Hematopoietic multipotent progenitor cell treated with erythropoietin and hydrocortisone succinate and interleukin-3 and kit ligand, for 6 days (in vitro differentiated cells): ENCODE data around the gene KIF4B.
"Not testable (repeated sequence)": the region's sequence is repeated elsewhere in the genome, so short reads cannot be mapped to it uniquely, and the experiment has no call there.

Source experiments
- DNase-seq: peaks from one replicate; pipeline ENCODE4 v3.0.0-alpha.2; 2015

The KIF4B gene

DNA sequence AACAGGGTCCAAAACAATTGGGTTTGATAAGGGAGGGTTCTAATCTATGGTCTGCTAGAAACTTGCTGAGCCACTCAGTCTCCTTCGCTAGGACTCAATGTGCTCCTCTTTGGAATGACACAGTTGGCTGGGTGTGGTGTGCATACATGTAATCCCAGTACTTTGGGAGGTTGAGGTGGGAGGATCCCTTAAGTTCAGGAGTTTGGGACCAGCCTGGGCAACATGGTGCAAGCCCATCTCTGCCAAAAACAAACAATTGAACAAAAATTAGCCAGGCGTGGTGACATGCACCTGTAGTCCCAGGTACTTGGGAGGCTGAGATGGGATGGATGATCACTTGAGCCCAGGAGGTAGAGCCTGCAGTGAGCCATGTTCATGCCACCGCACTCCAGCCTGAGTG is 2.7 kb upstream of the KIF4B start:
- DNase-seq: no peak

DNA sequence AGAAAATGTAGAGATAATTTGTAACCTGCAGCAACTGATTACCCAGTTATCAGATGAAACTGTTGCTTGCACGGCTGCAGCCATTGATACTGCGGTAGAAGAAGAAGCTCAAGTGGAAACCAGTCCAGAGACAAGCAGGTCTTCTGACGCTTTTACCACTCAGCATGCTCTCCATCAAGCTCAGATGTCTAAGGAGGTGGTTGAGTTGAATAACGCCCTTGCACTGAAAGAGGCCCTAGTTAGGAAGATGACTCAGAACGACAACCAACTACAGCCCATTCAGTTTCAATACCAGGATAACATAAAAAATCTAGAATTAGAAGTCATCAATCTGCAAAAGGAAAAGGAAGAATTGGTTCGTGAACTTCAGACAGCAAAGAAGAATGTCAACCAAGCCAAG is 1.7 kb downstream of the KIF4B start:
- no peak for DNase-seq

DNA sequence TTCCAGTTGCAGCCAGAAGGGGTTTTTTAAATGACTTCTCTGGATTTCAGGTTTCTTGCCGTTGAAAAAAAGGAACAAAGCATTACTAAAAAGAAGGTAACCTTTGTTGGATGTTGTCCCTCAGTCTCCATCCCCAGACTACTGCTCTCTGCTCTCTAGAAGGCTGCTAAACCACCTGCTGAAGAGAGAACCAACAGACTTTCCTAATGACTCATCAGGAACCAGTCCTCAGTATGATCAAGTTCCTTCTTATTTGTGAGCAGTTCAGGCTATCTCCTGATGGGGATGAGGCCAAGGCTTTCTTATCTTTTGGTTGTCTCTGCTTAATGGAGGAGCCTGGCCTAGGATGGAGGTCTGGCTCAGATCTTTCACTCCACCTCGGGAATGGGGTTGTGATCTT is 4.1 kb downstream of the KIF4B start:
- peak; percentile 53 for DNase-seq

DNA sequence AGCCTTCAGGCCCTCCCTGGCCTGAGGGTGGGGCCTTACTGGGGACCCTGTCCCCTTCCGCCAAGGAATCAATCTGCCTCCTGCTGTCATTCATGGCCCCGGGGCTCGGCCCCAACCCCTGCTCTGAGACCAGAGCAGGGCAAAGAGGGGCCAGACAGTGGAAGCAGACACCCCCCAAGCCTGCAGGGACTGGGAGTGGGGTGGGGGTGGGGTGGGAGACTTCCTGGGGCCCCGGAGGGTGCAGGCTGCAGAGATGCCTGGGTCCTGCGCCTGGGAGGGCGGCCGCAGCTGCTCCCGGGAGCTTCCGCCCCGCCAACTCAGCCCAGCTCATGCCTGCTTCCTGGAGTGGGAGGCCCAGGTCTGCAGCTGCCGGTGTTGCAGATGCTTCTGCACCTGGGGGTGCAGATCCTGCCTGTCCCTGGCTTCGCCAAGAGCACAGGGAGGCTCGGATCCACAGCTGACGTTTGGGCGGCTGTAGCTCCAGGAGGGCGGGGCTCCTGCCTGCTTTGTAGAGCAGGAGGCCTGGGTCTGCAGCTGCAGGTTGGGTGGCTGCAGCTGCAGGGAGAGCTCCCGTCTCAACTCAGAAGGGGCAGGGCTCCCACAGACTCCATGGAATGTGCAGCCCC is 6.2 kb downstream of the KIF4B start:
- DNase-seq: no peak

DNA sequence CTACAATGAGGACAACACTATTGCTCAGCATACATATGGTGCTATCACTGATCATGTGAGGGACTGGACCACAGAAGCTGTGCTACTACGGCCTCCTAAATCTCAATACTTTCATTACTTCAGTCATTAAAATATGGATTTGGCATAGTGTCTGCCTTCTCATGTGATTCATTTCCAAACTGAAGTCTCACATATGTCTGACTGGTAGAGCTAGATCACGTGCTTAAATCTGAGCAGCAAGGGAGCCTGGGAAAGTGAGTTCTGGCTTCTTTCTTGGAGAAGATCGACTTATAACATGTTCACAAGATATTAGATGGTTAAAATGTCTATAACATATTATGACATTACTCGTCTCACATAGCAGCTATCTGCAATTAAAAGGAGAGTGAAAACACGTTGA is 8.3 kb downstream of the KIF4B start:
- no peak for DNase-seq

DNA sequence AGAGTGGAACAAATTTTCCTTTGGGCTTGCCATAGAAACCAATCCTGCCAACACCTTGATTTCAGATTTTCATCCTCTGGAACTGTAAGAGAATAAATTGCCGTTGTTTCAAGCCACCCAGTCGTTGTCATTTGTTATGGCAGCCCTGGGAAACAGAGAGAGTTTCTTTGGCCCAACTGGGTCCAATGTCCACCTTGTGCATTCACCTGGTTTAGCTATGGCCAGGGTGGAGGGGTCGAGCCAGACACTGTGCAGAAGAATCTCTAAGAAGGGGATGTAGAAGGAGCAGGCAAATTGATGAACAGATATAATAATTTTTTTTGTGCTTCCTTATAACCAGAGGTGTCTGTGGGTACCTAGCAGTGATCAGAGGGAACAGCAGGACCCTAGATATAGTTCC is 9.8 kb downstream of the KIF4B start:
- DNase-seq: no peak

DNA sequence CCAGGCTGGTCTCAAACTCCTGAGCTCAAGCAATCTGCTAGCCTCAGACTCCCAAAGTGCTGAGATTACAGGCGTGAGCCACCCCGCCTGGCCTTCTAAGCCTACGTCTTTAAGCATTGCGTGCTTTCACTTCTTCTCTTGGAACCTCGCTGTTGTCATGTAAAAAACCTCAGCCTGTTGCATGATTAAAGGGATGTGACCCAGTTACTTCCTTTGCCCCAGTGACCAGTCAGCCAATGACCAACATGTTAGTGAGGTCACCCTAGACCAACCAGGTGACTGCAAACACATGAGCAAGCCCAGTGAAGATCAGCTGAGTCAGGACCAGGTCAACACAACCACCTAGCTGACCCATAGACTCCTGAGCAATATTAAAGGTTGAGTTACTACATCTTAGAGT is 10.5 kb downstream of the KIF4B start:
- no peak for DNase-seq

DNA sequence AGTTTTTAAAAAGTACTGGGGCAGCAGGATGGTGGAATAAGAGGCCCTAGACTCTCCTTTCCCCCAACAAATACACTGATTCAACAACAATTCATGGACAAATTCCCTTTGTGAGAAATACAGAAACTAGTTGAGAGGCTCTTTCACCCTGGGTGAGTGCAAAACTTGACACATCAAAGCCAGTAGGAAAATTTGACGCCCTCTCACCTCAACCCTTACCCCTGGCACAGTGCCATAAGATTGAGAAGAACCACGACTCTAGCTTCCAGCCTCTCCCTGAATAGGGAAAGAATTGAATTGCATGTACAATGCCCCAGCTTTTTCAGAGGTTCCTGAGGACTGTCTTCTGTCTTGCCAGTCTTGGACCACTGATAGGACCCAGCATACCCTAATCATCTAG is 12.3 kb downstream of the KIF4B start:
- DNase-seq: peak; percentile 55

DNA sequence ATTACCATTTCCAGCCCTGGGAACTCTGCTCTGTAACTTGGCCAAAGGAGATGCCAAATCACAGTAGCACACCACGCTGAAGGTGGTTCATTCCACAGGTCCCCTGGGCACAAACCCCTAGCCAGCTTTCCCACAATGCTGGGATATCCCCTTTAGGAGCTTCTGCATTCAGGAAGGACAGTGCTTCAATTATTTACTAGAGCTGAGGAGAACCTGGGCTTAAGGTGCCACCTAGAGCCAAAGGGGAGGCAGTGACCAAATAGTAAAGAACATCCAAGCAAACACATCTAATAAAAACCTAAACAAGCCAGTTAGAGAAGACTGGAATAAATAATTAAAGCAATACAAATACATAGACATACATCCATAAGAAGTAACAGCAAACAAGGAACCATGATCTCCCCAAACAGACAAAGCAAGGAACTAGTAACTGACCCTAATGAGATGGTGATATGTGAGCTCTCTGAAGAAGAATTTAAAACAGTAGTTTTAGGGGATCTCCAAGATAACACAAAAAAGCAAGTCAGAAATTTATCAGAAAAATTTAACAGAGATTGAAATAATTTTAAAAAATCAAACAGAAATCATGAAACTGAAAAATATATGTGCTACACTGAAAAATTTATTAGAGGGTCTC is 14.6 kb downstream of the KIF4B start:
- peak; percentile 53 for DNase-seq

DNA sequence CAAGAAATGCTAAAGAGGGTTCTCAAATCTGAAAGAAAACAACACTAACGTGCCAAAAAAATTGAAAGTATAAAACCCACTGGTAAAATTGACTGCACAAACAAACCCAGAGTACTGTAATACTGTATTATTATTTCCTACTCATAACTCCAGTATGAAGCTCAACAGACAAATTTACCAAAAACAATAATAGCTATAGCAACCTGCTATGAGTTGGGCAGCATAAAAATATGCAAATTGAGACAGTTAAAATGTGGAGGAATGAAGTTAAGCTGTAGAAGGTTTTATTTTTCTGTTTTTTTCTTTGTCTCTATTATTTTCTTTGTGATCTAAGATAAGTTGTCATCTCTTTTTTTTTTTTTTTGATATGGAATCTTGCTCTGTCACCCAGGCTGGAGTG is 15.7 kb downstream of the KIF4B start:
- DNase-seq: no peak

DNA sequence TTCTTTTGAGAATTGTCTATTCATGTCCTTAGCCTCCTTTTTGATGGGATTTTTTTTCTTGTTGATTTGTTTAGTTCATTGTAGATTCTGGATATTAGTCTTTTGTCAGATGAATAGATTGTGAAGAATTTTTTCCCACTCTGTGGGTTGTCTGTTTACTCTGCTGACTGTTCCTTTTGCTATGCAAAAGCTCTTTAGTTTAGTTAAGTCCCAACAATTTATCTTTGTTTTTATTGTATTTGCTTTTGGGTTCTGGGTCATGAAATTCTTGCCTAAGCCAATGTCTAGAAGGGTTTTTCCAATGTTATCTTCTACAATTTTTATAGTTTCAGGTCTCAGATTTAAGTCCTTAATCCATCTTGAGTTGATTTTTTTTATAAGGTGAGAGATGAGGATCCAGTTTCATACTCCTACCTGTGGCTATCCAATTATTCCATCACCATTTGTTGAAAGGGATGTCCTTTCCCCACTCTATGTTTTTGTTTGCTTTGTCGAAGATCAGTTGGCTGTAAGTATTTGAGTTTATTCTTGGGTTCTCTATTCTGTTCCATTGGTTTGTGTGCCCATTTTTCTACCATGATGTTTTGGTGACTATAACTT is 20.7 kb downstream of the KIF4B start:
- not testable (repeated sequence) for DNase-seq

DNA sequence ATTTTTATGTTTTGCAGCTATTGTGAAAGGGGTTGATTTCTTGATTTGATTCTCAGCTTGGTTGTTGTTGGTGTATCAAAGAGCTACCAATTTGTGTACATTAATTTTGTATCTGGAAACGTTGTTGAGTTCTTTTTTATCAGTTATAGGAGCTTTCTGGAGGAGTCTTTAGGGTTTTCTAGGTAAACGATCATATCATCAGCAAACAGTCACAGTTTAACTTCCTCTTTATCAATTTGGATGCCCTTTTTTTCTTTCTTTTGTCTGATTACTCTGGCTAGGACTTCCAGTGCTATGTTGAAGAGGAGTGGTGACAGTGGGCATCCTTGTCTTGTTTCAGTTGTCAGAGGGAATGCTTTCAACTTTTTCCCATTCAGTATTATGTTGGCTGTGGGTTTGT is 21.5 kb downstream of the KIF4B start:
- DNase-seq: peak; percentile 38

DNA sequence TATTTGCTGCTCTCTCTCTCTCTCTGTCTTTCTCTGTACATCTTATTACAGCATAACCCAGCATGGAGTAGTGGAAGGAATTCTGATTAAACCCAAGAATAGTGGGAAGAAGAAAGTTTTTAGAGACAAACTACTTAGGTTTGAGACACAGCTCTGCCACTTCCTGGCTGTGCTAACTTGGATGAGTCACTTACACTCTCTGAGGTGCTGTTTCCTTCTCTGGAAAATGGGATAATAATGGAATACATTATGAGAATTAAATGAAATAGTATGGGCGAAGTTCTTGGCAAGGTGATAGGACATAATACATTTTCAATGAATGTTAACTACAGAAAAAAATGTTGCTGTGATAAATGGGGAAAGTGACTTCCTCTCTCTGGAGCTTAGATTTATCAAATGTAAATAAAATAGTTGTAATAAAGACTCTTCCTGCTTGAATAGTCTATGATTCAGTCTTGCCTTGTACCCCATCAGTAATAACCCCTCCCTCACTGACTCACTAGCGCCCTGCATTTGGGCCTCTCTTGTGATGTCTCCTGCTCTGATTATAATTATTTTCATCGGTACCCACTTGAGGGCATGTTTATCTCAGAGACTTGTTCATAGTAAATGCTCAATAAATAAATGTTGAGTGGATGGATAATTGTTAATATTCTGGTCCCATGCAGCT is 27.6 kb downstream of the KIF4B start:
- DNase-seq: no peak

DNA sequence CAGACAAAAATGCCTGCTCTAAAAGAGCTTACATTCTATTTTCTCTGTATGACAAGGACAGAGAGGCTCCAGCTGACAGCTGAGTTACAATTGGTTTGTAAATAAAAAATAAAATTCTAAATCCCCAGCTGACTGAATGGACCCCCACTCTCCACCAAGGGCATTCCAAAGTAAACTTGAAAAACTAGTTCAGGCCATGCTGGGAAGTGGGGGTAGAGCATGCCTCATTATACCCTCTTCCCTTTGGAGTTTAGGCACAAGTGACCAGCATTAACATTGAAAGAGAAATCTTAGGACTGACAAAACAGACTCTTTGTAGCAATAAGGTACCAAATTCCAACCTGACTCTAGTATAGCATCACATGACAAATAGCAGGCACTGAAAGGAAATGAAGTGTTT is 31.0 kb downstream of the KIF4B start:
- DNase-seq: no peak

DNA sequence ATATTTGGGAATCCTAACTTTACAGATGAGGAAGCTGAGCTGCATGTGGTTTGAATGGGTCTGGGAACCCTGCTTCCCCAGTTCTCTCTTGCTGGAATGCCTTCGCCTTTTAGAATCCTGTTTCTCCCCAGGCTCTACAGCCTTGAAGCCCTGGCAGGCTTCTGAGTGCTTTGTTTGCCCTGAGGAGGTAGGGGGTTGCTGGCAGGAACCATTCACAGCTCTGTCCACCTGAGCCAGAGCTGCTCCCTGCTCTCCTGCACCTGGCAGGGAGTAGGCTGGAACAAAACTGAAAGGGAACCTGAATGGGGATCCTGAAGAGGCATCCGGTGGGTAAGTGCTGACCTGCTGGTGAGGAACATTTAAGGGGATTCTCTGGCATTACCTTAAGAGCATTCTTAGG is 33.0 kb downstream of the KIF4B start:
- no peak for DNase-seq

DNA sequence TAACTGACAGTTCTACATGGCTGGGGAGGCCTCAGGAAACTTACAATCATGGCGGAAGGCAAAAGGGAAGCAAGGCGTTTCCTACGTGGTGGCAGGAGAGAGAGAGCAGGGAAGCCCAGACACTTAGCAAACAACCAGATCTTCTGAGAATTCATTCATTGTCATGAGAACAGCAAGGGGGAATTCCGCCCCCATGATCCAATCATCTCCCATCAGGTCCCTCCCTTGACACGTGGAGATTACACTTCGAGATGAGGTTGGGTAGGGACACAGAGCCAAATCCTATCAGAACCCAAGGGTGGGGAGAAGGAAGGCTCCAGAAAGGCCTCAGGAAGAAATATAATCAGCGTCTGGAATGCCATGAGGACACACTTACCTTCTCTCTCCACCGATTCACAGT is 34.3 kb downstream of the KIF4B start:
- no peak for DNase-seq

DNA sequence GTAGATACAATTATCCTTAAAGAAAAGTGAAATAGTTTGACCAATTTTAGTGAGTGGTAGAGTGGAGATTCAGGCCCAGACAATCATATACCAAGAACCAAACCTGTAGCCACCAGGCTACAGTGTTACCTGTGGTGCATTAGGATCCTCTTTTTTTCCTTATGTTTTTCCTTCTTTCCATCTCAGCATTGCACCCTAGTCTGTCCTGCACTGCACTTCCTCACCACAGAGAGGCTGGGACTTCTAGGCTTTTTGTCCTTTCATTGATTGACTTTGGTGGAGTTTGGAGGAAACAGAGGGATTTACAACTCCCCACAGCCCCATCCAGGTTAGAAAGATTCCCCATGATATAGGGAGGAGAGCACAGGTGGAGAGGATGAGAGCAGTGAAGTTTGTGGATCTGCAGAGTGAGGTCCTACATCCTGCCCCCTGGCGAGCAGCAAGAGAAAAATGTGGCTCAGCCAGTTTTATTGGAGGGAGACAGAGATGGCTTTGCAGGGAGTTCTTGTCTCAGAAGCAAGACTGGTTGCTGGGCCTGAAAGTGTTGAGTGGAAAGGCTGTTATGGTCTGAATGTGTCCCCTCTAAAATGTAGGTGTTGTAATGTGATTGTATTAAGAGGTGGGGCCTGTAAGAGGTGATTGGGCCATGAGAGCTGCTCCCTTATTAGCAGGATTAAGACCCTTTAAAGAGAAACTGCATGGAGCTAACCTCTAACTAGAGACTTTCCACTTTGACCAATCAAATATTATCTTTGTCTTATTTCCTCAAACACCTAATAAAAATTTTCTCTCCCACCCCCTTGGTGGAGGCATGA is 36.2 kb downstream of the KIF4B start:
- DNase-seq: peak; percentile 7

DNA sequence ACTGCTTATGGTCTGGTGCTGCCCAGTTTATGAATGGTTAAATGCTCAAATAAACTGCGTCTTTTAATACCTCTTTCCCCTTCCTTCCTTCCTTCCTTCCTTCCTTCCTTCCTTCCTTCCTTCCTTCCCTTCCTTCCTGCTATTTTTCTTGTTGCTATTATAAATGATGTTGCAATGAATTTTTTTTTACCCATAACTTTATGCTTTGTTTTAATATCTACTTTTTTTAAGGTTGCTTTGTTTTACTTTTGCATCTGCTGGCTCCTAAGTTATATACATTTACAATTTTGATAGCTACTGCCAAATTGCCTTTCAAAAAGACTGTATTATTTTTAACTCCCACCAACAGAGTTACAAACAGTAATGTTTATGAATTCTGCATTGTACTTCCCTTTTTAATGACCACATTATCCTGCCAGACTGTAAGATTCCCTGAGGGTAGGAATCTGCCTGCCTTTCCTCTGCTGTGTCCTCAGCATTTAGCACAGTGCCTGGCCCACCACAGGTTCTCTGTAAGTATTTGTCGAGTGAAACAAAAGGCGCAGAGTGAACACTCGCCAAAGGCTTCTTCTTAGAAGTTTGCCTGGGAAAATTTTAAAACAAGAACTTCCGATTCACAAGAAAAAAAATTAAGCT is 36.9 kb downstream of the KIF4B start:
- DNase-seq: no peak

DNA sequence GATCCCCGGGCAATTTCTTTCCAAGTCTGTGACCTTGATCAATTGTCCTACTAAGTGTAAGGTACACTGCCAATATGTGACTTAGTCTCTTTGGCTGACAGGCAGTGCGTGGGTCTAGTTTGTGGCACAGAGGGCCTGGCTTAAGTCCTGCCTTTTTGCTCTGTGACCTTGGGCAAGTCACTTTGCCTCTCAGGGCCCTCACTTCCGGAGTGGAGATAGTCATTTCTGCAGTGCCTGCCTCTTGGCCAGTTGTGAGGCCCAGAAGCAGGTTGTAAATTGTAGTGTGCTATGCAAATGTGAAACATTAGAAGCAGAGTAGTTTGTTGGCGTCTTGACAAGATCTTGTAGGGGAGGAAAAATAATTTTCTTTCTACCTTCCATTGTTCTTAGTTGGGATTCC is 39.0 kb downstream of the KIF4B start:
- no peak for DNase-seq

DNA sequence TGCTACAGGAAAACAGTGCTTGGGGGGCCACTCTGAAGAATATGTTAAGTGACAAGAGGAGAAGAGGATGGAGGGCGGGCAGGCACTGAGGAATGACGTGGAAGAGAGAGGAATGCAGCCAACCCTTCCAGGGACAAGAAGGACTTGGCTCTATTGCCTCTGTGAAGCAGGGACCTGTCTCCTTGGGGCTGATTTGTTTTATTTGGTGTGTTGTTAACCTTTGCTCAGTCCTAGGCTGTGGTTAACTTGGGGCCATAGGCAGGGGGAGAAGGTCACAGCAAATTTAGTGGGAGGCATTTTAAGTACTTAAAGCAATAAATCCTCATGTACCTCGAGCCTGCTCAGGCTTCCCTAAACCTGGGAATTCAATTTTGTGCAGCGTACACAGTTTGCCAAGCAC is 39.9 kb downstream of the KIF4B start:
- DNase-seq: no peak

DNA sequence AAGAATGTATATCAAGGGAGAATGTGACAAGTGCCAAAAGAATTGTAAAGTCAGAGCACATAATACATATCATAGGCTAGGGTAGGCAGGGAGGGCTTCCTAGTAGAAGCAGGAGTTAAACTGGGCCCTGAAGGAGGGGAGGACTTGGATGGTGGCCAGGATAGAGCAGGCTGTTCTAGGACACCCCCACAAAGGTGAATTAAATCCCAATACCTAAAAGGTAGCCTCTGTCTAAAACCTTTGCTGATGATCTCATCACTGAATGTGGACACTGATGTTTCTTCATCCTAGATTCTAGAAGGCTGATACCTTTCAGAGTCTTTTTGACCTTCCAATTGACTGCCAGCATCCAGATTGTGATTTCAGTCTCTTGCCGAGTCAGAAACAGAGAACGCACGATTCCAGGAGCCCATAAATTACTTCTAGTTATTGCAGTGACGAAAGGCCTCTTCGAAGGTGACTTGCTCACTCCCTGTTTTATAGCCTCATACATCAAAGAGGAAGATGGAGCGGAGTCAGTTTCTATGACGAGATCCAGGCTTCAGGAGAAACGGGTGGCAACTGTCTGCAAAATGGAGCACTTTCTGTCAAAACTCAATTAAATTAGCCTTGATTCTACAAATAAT is 43.2 kb downstream of the KIF4B start:
- DNase-seq: no peak

DNA sequence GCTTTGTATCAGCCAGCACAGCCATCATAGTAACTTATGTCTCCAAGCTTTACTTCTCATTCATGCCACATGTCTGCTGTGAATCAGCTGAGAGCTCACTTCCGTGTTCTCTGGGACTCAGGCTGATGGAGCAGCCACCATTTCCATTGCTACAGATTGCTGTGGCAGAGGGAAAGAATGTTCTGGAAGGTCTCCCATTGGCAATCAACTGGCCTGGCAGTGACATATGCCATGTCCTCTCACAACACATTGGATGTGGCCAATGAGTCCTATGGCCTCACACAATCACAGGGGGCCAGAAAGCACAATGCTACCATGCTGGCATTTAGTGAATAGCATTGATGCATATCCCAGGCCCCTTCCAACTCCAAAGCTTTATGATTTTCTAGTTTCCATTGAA is 44.1 kb downstream of the KIF4B start:
- DNase-seq: no peak
